Small intestine (tissue), 16 donors: Measurements from ENCODE around the gene ZNF134. TPM values are rescaled to one million over a fixed set of nuclear protein-coding genes. Genes with fewer than 3 reads are reported as not detected.

Experiments used
- DNase-seq, 2 donors: peaks; one replicate each; pipeline versions ENCODE4 v3.0.0 to v3.0.0-alpha.2; 2013
- FAIRE-seq: peaks from 2 replicates; lab custom pipeline; 2012; peaks lifted over from hg19 to GRCh38; lab: Jason Lieb, UNC
- H3K27ac ChIP-seq, 3 donors: one replicate each; pipeline ENCODE4 v1.5.1; 2013; ENCODE audit warnings: low read length in 2 of 3, mild to moderate bottlenecking in 2 of 3, control low read depth in 1 of 3, inconsistent platforms in 1 of 3, low read depth in 1 of 3, moderate library complexity in 1 of 3
- H3K27me3 ChIP-seq, 3 donors: one replicate each; pipeline ENCODE4 v1.6.1; 2013; ENCODE audit warnings: low read length in 3 of 3, inconsistent platforms in 1 of 3; ENCODE audit not compliant: control insufficient read depth in 3 of 3, insufficient read depth in 3 of 3
- H3K36me3 ChIP-seq, 3 donors: one replicate each; pipeline ENCODE4 v1.6.1; 2013; ENCODE audit warnings: low read length in 3 of 3, inconsistent platforms in 1 of 3, low read depth in 1 of 3, mild to moderate bottlenecking in 1 of 3, moderate library complexity in 1 of 3; ENCODE audit not compliant: control insufficient read depth in 3 of 3, insufficient read depth in 2 of 3
- H3K4me1 ChIP-seq, 3 donors: one replicate each; pipeline ENCODE4 v1.6.1; 2013; ENCODE audit warnings: low read length in 2 of 3, inconsistent platforms in 1 of 3, low read depth in 1 of 3, mild to moderate bottlenecking in 1 of 3, moderate library complexity in 1 of 3; ENCODE audit not compliant: control insufficient read depth in 3 of 3, insufficient read depth in 2 of 3
- H3K4me3 ChIP-seq, 3 donors: one replicate each; pipeline ENCODE4 v1.5.1; 2013; ENCODE audit warnings: low read length in 3 of 3, control low read depth in 1 of 3, inconsistent platforms in 1 of 3, low read depth in 1 of 3, mild to moderate bottlenecking in 1 of 3, moderate library complexity in 1 of 3
- H3K9me3 ChIP-seq, 2 donors: one replicate each; pipeline ENCODE4 v1.6.1; 2013; ENCODE audit warnings: low read depth in 1 of 2, low read length in 1 of 2; ENCODE audit not compliant: control insufficient read depth in 2 of 2, insufficient read depth in 1 of 2
- WGBS, 3 donors: extraction: QIAGEN DNeasy Blood & Tissue Kit; methylation state at CpG; one replicate each; pipeline ENCODE4 v1.1.7; 2013; 5-methylcytosine and 5-hydroxymethylcytosine counted together
- long read RNA-seq, 10 donors: transcript quantifications; one replicate each; lab custom pipeline, GENCODE V29; 2026
- polyA plus RNA-seq, 4 donors: library from polyadenylated mRNA; stranded (reverse) in 3 of 4; unstranded in 1 of 4; fragments of 200-250 nt in 3 of 4; fragments of 120-200 nt in 1 of 4; gene quantifications; one replicate each; pipeline versions ENCODE4 v1.2.1 to v1.2.3, GENCODE V29; 2013
- donor health status: healthy with polysubstance abuse.
- donor health status: control.
- donor health status: control.
- donor health status: Bipolar disorder and iron deficiency.
- donor health status: healthy.

The ZNF134 gene
- 10 to 100 TPM in 1 of 4 donors, 1 to 10 TPM in 3; 1.9 to 16.8 (median 4.3) TPM for polyA plus RNA-seq
- long read RNA-seq, donor 1, full-length matches to known transcripts = 10 of 10 reads
- long read RNA-seq, donor 1, partial matches to known transcripts = 0 of 10 reads
- long read RNA-seq, donor 1, other reads (novel, unspliced or antisense) = 0 of 10 reads
- long read RNA-seq, donor 2 = 0 reads
- long read RNA-seq, donor 3, full-length matches to known transcripts = 7 of 7 reads
- long read RNA-seq, donor 3, partial matches to known transcripts = 0 of 7 reads
- long read RNA-seq, donor 3, other reads (novel, unspliced or antisense) = 0 of 7 reads
- long read RNA-seq, donor 4 = 0 reads
- long read RNA-seq, donor 5, full-length matches to known transcripts = 3 of 3 reads
- long read RNA-seq, donor 5, partial matches to known transcripts = 0 of 3 reads
- long read RNA-seq, donor 5, other reads (novel, unspliced or antisense) = 0 of 3 reads
- long read RNA-seq, donor 6, full-length matches to known transcripts = 4 of 4 reads
- long read RNA-seq, donor 6, partial matches to known transcripts = 0 of 4 reads
- long read RNA-seq, donor 6, other reads (novel, unspliced or antisense) = 0 of 4 reads
- long read RNA-seq, donor 7, full-length matches to known transcripts = 6 of 6 reads
- long read RNA-seq, donor 7, partial matches to known transcripts = 0 of 6 reads
- long read RNA-seq, donor 7, other reads (novel, unspliced or antisense) = 0 of 6 reads
- long read RNA-seq, donor 8 = 0 reads
- long read RNA-seq, donor 9, full-length matches to known transcripts = 1 of 1 reads
- long read RNA-seq, donor 9, partial matches to known transcripts = 0 of 1 reads
- long read RNA-seq, donor 9, other reads (novel, unspliced or antisense) = 0 of 1 reads
- long read RNA-seq, donor 10, full-length matches to known transcripts = 7 of 7 reads
- long read RNA-seq, donor 10, partial matches to known transcripts = 0 of 7 reads
- long read RNA-seq, donor 10, other reads (novel, unspliced or antisense) = 0 of 7 reads

DNA sequence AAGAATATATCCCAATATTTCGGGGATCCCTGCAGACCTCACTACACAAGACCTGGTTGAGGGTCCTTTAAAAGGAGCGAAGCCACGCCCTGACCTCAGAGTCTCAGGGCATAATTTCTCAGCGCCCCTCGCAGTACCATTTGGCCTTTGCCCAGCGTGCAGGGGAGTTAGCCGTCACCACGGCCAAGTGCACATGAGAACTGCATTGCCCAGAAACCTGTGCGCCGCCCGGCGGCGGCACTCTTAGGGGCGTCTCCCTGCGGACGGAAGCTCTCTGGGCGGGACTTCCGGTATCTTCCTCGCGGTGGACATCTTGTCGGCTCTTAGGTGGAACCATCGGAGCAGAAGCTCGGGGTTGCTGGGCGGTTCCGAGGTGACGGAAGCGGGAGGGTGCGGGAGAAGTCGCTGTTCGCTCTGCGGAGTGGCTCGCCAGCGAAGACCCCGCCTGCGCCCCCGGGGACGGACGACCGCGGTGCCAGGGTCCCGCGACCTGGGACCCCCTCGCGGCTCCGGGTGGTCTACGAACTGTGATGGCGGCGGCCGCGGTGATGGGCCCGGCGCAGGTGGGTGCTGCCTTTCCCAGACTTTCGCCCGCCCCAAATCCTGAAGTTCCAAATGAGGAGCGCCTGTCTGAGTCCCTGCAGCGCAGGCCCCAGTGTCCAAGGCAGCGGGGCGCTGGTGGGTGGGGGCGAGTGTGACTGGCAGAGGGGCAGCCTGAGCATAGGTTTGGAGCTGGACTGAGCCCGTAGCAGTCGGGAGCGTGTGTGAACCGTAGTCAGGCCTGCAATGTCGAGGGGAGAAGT, at the start of gene ZNF134:
Gene ZNF134, plus strand, starts transcription at position 302 of the 803 bp plus-strand sequence. CDS start 5,227 bp downstream, outside the sequence.
- Histone ChIP-seq H3K36me3 (peaks cover 10 to 35% (median 21%) of the 10 kb centered on the region in 3 donors), H3K4me1 (peaks cover 0 to 3% (median 0%) of the 10 kb centered on the region in 3 donors), H3K9me3 (peaks cover 7 to 57% of the 10 kb centered on the region in 2 donors), H3K27me3 (no peaks in the 10 kb centered on the region), H3K4me3 (peak within 1 kb of the TSS; percentile 81 to 87 (median 87)), H3K27ac (peak within 1 kb of the TSS in 2 of 3 donors; percentile 29 to 34)
- peak; percentile 89 to 98 for DNase-seq
- WGBS, 3 donors = 2 to 3% (median 2%) methylated on average over 64 of the region's 64 CpGs
- no peak for FAIRE-seq

DNA sequence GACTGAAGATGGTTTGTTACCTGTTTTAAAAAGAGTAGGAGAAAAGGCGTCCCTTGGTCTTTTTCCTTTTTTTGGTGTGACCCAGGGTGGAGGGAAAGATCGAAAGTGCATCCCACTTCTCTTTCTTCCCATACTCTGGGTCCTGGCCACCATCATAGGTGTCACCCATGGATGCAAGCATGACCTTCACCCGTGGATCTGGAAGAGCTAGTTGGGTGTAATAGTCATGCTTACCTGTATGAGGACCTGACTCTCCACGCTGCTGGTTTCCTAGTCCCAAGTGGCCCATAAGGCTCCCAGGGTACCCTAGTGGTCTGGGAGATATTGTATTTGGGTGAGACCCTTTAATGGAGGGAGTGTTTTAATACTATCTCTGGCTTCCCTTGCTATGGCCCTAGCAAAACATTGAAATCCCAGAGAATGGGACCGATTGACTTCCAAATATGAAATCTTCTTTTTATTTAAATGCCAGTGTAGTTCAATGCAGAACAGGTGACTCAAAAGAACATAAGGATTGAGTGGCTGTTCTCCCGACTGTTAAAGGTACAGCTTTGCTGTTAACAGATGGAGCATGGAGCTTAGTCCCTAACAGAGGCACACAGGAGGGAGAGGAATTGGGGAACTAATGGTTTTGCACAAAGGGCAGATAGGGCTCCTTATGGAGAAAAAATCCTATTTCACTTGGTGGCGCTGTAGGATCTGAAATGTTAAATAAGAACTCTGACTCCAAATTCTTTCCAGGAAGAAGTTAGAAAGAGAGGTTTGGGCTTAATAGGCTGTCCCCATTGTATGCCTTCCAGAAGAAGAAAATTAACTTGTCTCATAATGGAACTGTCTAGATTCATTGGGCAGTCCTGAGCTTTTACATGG, 47.4 kb upstream of the ZNF134 start:
- Histone ChIP-seq H3K27ac (no peak overlapping the region), H3K9me3 (peaks cover 2 to 75% of the 10 kb centered on the region in 2 donors), H3K36me3 (no peaks in the 10 kb centered on the region), H3K4me1 (no peaks in the 10 kb centered on the region), H3K27me3 (no peaks in the 10 kb centered on the region), H3K4me3 (no peak overlapping the region)
- DNase-seq (no peak), FAIRE-seq (no peak)
- WGBS, 3 donors = 61 to 65% (median 62%) methylated on average over 7 of the region's 7 CpGs

DNA sequence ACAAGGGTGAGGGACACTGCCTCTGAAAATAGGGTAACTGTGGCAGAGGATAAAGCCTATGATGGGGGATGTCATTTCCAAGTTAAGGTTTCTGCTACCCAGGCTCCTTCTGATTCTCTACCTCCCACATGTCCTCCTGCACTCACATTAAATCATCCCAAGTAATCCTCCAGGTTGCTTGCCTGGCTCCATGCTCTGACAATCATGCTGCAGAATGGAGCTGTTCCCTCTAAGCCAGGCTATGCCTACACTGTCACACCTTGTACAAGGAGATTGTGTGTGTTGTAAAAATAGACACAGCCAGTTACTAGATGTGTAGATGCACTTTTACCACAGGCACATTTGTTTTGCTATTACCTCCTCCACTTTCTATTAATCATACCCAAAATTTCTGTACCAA, 43.3 kb upstream of the ZNF134 start:
- peaks cover 20 to 30% (median 27%) of the 10 kb centered on the region in 3 donors for H3K36me3 ChIP-seq
- FAIRE-seq (no peak), DNase-seq (no peak)
- H3K4me1 ChIP-seq = no peaks in the 10 kb centered on the region
- H3K27ac ChIP-seq = no peak overlapping the region
- peaks cover 2 to 91% of the 10 kb centered on the region in 2 donors for H3K9me3 ChIP-seq
- H3K4me3 ChIP-seq = no peak overlapping the region
- no peaks in the 10 kb centered on the region for H3K27me3 ChIP-seq

- H3K9me3 ChIP-seq = peaks cover 0 to 94% of the 10 kb centered on the region in 2 donors
- H3K4me3 ChIP-seq = no peak overlapping the region
- no peak for DNase-seq
- FAIRE-seq = no peak
- H3K36me3 ChIP-seq = peaks cover 24 to 42% (median 27%) of the 10 kb centered on the region in 3 donors
- 96 to 97% (median 96%) methylated on average over 3 of the region's 3 CpGs for WGBS, 3 donors
- H3K27me3 ChIP-seq = no peaks in the 10 kb centered on the region
- H3K27ac ChIP-seq = no peak overlapping the region
- no peaks in the 10 kb centered on the region for H3K4me1 ChIP-seq
Measured at GRCh38 chr19:57572415-57572947, 41.6 kb upstream of the ZNF134 start.

- no peaks in the 10 kb centered on the region for H3K27me3 ChIP-seq
- peaks cover 0 to 61% of the 10 kb centered on the region in 2 donors for H3K9me3 ChIP-seq
- FAIRE-seq = no peak
- H3K4me1 ChIP-seq = peaks cover 0 to 5% (median 0%) of the 10 kb centered on the region in 3 donors
- peaks cover 24 to 42% (median 27%) of the 10 kb centered on the region in 3 donors for H3K36me3 ChIP-seq
- no peak overlapping the region for H3K27ac ChIP-seq
- H3K4me3 ChIP-seq = no peak overlapping the region
- no peak for DNase-seq
Measured at GRCh38 chr19:57576661-57577060, 37.4 kb upstream of the ZNF134 start.

GRCh38 chr19:57578487-57579205, 35.4 kb upstream of the ZNF134 start, which contains the start of gene ZNF416:
Gene ZNF416 (minus strand): TSS chr19:57578911. CDS start chr19:57578704, 207 bp downstream.
- peaks cover 0 to 58% of the 10 kb centered on the region in 2 donors for H3K9me3 ChIP-seq
- peaks cover 15 to 31% (median 17%) of the 10 kb centered on the region in 3 donors for H3K36me3 ChIP-seq
- H3K4me1 ChIP-seq = peaks cover 0 to 11% (median 2%) of the 10 kb centered on the region in 3 donors
- H3K27me3 ChIP-seq = no peaks in the 10 kb centered on the region
- WGBS, 3 donors = 0 to 1% (median 1%) methylated on average over 55 to 62 of the region's 62 CpGs
- DNase-seq = peak; percentile 99 to 100
- H3K4me3 ChIP-seq = peak within 1 kb of the TSS; percentile 77 to 87 (median 78)
- FAIRE-seq = peak; percentile 33
- peak within 1 kb of the TSS; percentile 9 to 56 (median 52) for H3K27ac ChIP-seq
